ENCODE measurements around the gene ZKSCAN3. TPM values are rescaled to one million over a fixed set of nuclear protein-coding genes. Genes with fewer than 3 reads are reported as not detected.
"Not testable (repeated sequence)": the region's sequence is repeated elsewhere in the genome, so short reads cannot be mapped to it uniquely, and the experiment has no call there.

The ZKSCAN3 gene
- total RNA-seq, 1 experiment from 2014 or later: 11.2 TPM

DNA sequence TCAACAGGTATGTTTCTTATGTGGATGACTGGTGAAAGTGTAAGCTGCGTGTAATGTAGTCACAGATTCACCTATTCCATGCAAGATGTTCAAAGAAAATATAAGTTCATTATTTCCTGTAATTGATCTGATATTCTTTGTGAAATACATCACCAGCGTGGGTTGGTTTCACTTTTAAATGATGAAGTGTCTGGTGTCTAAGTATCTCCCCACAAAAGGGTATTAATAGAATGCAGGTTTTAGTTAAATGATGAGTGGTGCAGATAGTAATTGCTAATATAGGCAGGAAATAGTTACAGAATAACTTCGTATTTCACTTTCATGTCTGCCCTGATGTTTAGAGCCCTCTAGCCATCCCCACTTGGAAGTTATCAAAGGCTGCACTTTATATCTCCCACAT lies 46.2 kb upstream of the ZKSCAN3 start:
- H3K4me1 ChIP-seq (ENCODE audit: control insufficient read depth in 1 of 2, insufficient read depth in 2 of 2, low read length in 2 of 2): no peaks in the 10 kb centered on the region
- no peak overlapping the region for H3K4me3 ChIP-seq (replicated peaks in 1 of 2; ENCODE audit: low read depth in 1 of 2, low read length in 2 of 2)
- intact Hi-C loops (cut with micrococcal nuclease): no loop called here
- ChIA-PET POLR2A (no interaction called here), CTCF (no interaction called here), RAD21 (ENCODE audit: low non-redundant PET in 1 of 2, low total read pairs in 2 of 2, uncharacterized antibody in 2 of 2, unreplicated experiment in 2 of 2) (no interaction called here)
- no TSS peak for BruUV-seq (replicated peaks)
- no peaks in the 10 kb centered on the region for H3K79me2 ChIP-seq (ENCODE audit: insufficient read depth, low read length)
- H3K9ac ChIP-seq (ENCODE audit: low read length): no peak overlapping the region
- TF ChIP-seq SP1 (IDR thresholded peaks at IDR 0.05; ENCODE audit: low read depth): no peak
- TF ChIP-seq EGR1 (IDR thresholded peaks at IDR 0.05; ENCODE audit: low read depth): no peak
- H3K27me3 ChIP-seq (ENCODE audit: insufficient read depth, low read length): no peaks in the 10 kb centered on the region
- H4K20me1 ChIP-seq (ENCODE audit: insufficient read depth): no peaks in the 10 kb centered on the region
- no peak overlapping the region for H3K27ac ChIP-seq (ENCODE audit: low read depth, low read length)
- H3K4me2 ChIP-seq (ENCODE audit: low read length): no peak overlapping the region
- no peaks in the 10 kb centered on the region for H3K9me2 ChIP-seq (ENCODE audit: insufficient read depth)
- no peaks in the 10 kb centered on the region for H3K36me3 ChIP-seq (ENCODE audit: control insufficient read depth in 1 of 2, insufficient read depth in 2 of 2, low read length in 2 of 2)
- H2AFZ ChIP-seq (ENCODE audit: low read depth, low read length, poor library complexity, severe bottlenecking): no peak overlapping the region
- DNase-seq (ENCODE audit: low read depth, low spot score): no peak
- H3K9me3 ChIP-seq (ENCODE audit: control insufficient read depth in 1 of 2, insufficient read depth in 1 of 2, low read depth in 1 of 2, low read length in 2 of 2): no peaks in the 10 kb centered on the region
- no peak for ATAC-seq

DNA sequence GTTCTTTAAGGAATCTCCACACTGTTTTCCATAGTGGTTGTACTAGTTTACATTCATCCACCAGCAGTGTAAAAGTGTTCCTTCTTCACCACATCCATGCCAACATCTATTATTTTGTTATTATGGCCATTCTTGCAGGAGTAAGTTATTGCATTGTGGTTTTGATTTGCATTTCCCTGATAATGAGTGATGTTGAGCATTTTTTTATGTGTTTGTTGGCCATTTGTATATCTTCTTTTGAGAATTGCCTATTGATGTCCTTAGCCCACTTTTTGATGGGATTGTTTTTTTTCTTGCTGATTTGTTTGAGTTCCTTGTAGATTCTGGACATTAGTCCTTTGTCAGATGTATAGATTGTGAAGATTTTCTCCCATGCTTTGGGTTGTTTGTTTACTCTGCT lies 43.4 kb upstream of the ZKSCAN3 start:
- H3K4me2 ChIP-seq (ENCODE audit: low read length); H2AFZ ChIP-seq (ENCODE audit: low read depth, low read length, poor library complexity, severe bottlenecking); H3K27me3 ChIP-seq (ENCODE audit: insufficient read depth, low read length); H3K4me1 ChIP-seq (ENCODE audit: control insufficient read depth in 1 of 2, insufficient read depth in 2 of 2, low read length in 2 of 2); RAD21 ChIA-PET (ENCODE audit: low non-redundant PET in 1 of 2, low total read pairs in 2 of 2, uncharacterized antibody in 2 of 2, unreplicated experiment in 2 of 2); H3K9me3 ChIP-seq (ENCODE audit: control insufficient read depth in 1 of 2, insufficient read depth in 1 of 2, low read depth in 1 of 2, low read length in 2 of 2); H3K9me2 ChIP-seq (ENCODE audit: insufficient read depth); BruUV-seq (replicated peaks); H3K36me3 ChIP-seq (ENCODE audit: control insufficient read depth in 1 of 2, insufficient read depth in 2 of 2, low read length in 2 of 2); H4K20me1 ChIP-seq (ENCODE audit: insufficient read depth); ATAC-seq; CTCF ChIA-PET; intact Hi-C loops (cut with micrococcal nuclease); DNase-seq (ENCODE audit: low read depth, low spot score); H3K4me3 ChIP-seq (replicated peaks in 1 of 2; ENCODE audit: low read depth in 1 of 2, low read length in 2 of 2); H3K9ac ChIP-seq (ENCODE audit: low read length); H3K79me2 ChIP-seq (ENCODE audit: insufficient read depth, low read length); H3K27ac ChIP-seq (ENCODE audit: low read depth, low read length); POLR2A ChIA-PET: not testable (repeated sequence)

GRCh38 chr6:28311139-28311823 lies 38.5 kb upstream of the ZKSCAN3 start:
- Histone ChIP-seq H3K9me3 (ENCODE audit: control insufficient read depth in 1 of 2, insufficient read depth in 1 of 2, low read depth in 1 of 2, low read length in 2 of 2) (no peaks in the 10 kb centered on the region), H2AFZ (ENCODE audit: low read depth, low read length, poor library complexity, severe bottlenecking) (no peak overlapping the region), H3K4me2 (ENCODE audit: low read length) (no peak overlapping the region), H3K27me3 (ENCODE audit: insufficient read depth, low read length) (no peaks in the 10 kb centered on the region), H3K79me2 (ENCODE audit: insufficient read depth, low read length) (no peaks in the 10 kb centered on the region), H3K27ac (ENCODE audit: low read depth, low read length) (no peak overlapping the region), H4K20me1 (ENCODE audit: insufficient read depth) (no peaks in the 10 kb centered on the region), H3K4me1 (ENCODE audit: control insufficient read depth in 1 of 2, insufficient read depth in 2 of 2, low read length in 2 of 2) (no peaks in the 10 kb centered on the region), H3K9ac (ENCODE audit: low read length) (no peak overlapping the region), H3K4me3 (replicated peaks in 1 of 2; ENCODE audit: low read depth in 1 of 2, low read length in 2 of 2) (no peak overlapping the region), H3K36me3 (ENCODE audit: control insufficient read depth in 1 of 2, insufficient read depth in 2 of 2, low read length in 2 of 2) (no peaks in the 10 kb centered on the region), H3K9me2 (ENCODE audit: insufficient read depth) (no peaks in the 10 kb centered on the region)
- ChIA-PET POLR2A (no interaction called here), RAD21 (ENCODE audit: low non-redundant PET in 1 of 2, low total read pairs in 2 of 2, uncharacterized antibody in 2 of 2, unreplicated experiment in 2 of 2) (no interaction called here), CTCF (no interaction called here)
- no TSS peak for BruUV-seq (replicated peaks)
- DNase-seq (ENCODE audit: low read depth, low spot score): no peak
- intact Hi-C loops (cut with micrococcal nuclease): no loop called here
- no peak for ATAC-seq
- no peak for TF ChIP-seq ZNF274 (IDR thresholded peaks at IDR 0.05; ENCODE audit: low read depth, low read length)
- no peak for TF ChIP-seq FOSL1 (IDR thresholded peaks at IDR 0.05; ENCODE audit: low read depth)
- TF ChIP-seq, protein P1, sequence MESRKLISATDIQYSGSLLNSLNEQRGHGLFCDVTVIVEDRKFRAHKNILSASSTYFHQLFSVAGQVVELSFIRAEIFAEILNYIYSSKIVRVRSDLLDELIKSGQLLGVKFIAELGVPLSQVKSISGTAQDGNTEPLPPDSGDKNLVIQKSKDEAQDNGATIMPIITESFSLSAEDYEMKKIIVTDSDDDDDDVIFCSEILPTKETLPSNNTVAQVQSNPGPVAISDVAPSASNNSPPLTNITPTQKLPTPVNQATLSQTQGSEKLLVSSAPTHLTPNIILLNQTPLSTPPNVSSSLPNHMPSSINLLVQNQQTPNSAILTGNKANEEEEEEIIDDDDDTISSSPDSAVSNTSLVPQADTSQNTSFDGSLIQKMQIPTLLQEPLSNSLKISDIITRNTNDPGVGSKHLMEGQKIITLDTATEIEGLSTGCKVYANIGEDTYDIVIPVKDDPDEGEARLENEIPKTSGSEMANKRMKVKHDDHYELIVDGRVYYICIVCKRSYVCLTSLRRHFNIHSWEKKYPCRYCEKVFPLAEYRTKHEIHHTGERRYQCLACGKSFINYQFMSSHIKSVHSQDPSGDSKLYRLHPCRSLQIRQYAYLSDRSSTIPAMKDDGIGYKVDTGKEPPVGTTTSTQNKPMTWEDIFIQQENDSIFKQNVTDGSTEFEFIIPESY (IDR thresholded peaks at IDR 0.05; ENCODE audit: extremely low read depth, insufficient replicate concordance, low read length): no peak
- TF ChIP-seq POLR2A (IDR thresholded peaks at IDR 0.05; ENCODE audit: borderline replicate concordance, extremely low read depth, insufficient read depth, insufficient read length): no peak
- TF ChIP-seq, protein P2, sequence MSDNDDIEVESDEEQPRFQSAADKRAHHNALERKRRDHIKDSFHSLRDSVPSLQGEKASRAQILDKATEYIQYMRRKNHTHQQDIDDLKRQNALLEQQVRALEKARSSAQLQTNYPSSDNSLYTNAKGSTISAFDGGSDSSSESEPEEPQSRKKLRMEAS (IDR thresholded peaks at IDR 0.05): no peak
- TF ChIP-seq SRF (IDR thresholded peaks at IDR 0.05; ENCODE audit: low read depth): no peak

All from HCT116 (cell line).